ENCODE results near the gene AUP1. TPM values are rescaled to one million over a fixed set of nuclear protein-coding genes. Genes with fewer than 3 reads are reported as not detected.
A peak's percentile ranks its signal among the peaks of the same experiment; 100 is the strongest.

The AUP1 gene
- total RNA-seq = 170 and 173 TPM in 2 replicates

DNA sequence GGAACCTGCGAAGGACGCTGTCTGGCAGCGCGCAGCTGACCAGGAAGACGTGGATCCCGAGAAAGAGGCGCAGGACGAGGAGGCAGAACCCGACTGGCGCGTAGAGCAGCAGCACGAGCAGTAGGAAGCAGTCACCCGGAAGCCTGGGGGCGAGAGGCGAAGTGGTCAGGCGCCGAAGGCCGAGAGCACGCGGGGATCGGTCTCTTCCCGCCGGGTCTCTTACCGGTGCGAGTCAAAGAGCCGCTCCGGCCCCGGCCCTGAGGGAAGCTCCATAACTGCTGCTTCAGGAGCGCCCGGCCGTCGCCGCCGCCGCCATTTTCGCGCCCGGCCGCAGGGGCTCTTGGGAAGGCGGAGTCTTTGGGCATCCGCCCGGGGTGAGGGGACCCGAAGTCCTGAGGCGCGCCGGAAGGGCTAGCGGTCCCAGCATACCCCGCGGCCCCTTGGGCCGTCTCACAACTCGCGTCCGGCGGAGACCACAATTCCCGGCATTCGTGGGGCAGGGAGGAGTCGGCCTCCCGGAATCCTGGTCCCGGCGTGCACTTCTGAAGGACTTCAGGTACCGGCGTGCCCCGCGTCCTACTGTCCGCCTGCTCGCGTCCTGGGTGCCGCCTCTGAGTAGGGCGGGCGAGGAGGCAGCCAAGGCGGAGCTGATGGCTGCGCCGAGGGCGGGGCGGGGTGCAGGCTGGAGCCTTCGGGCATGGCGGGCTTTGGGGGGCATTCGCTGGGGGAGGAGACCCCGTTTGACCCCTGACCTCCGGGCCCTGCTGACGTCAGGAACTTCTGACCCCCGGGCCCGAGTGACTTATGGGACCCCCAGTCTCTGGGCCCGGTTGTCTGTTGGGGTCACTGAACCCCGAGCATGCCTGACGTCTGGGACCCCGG is at the start of gene AUP1, which contains the start of gene HTRA2:
TSS of gene AUP1 (minus strand) at position 350 of the 882 bp plus-strand sequence. CDS start at position 273, 77 bp downstream.
TSS of gene HTRA2 (plus strand) at position 577 of the 882 bp plus-strand sequence. CDS start at position 651, 74 bp downstream.
- H3K4me3 Mint-ChIP-seq = peak within 1 kb of the TSS; percentile 96
- H3K4me1 Mint-ChIP-seq = peaks cover 35% of the 10 kb centered on the region
- H3K27ac Mint-ChIP-seq = peak within 1 kb of the TSS; percentile 96
- H3K9me3 Mint-ChIP-seq = no peaks in the 10 kb centered on the region
- H3K36me3 Mint-ChIP-seq (ENCODE audit: low read depth) = peaks cover 58% of the 10 kb centered on the region
- no peaks in the 10 kb centered on the region for H3K27me3 Mint-ChIP-seq
- intact Hi-C loops (cut with micrococcal nuclease) = loop anchor here (1.0 kb wide), 9 partner anchors 12 to 429 kb away; partner anchors contain the start of genes DOK1, INO80B, MRPL53 and POLE4
- DNase-seq = peak; percentile 97

DNA sequence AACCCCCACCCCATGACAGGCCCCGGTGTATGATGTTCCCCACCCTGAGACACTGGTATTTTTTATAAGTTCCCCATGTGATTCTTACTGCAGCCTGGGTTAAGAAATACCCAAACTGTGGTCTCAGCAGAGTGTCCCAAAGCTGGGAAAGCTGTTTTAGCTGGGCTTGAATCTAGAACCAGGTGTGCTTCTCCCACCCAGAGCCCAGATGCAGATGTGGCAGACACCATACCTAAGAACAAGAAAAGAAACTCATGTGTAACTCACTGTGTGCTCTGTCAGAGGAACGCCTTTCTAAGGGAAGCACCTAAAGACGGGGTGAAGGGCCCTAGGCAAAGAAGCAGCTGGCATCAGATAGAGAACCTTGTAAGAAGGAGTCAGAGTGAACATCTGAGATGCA is 48.9 kb upstream of the AUP1 start:
- H3K4me3 Mint-ChIP-seq = no peak overlapping the region
- intact Hi-C loops (cut with micrococcal nuclease) = loop anchor here (10.0 kb wide), 1 partner anchor 266 kb away; no protein-coding TSS in a partner anchor
- peaks cover 38% of the 10 kb centered on the region for H3K4me1 Mint-ChIP-seq
- no peaks in the 10 kb centered on the region for H3K27me3 Mint-ChIP-seq
- H3K36me3 Mint-ChIP-seq (ENCODE audit: low read depth) = no peaks in the 10 kb centered on the region
- H3K27ac Mint-ChIP-seq = no peak overlapping the region
- peaks cover 6% of the 10 kb centered on the region for H3K9me3 Mint-ChIP-seq
- no peak for DNase-seq

GRCh38 chr2:74577448-74577847 is 47.9 kb upstream of the AUP1 start:
- no peak for DNase-seq
- H3K27ac Mint-ChIP-seq = peak overlapping the region; percentile 7
- H3K4me3 Mint-ChIP-seq = no peak overlapping the region
- no peaks in the 10 kb centered on the region for H3K27me3 Mint-ChIP-seq
- peaks cover 6% of the 10 kb centered on the region for H3K9me3 Mint-ChIP-seq
- peaks cover 36% of the 10 kb centered on the region for H3K4me1 Mint-ChIP-seq
- H3K36me3 Mint-ChIP-seq (ENCODE audit: low read depth) = no peaks in the 10 kb centered on the region
- intact Hi-C loops (cut with micrococcal nuclease) = loop anchor here (10.0 kb wide), 1 partner anchor 267 kb away; no protein-coding TSS in a partner anchor

DNA sequence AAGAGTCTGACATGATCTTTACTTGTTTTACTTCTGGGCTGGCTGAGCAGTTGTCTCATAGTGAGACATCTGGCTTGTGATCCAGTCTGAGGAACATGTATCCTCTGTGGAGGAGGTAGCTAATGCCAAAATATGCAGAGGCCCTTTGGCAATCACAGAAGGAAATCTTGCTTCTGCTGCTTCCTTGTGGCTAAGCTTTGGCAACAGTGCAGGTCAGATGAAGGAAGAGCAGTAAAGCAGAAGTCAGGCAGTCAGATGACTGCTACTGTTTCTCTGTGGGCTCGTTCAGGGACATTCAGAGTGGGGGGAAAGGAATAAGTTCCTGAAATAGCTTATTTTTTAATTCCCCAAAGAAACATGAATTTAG is 47.3 kb upstream of the AUP1 start:
- Mint-ChIP-seq H3K27me3 (no peaks in the 10 kb centered on the region), H3K4me3 (no peak overlapping the region), H3K9me3 (peaks cover 6% of the 10 kb centered on the region), H3K27ac (peak overlapping the region; percentile 14), H3K36me3 (ENCODE audit: low read depth) (no peaks in the 10 kb centered on the region), H3K4me1 (peaks cover 36% of the 10 kb centered on the region)
- intact Hi-C loops (cut with micrococcal nuclease) = loop anchor here (10.0 kb wide), 1 partner anchor 268 kb away; no protein-coding TSS in a partner anchor
- no peak for DNase-seq

DNA sequence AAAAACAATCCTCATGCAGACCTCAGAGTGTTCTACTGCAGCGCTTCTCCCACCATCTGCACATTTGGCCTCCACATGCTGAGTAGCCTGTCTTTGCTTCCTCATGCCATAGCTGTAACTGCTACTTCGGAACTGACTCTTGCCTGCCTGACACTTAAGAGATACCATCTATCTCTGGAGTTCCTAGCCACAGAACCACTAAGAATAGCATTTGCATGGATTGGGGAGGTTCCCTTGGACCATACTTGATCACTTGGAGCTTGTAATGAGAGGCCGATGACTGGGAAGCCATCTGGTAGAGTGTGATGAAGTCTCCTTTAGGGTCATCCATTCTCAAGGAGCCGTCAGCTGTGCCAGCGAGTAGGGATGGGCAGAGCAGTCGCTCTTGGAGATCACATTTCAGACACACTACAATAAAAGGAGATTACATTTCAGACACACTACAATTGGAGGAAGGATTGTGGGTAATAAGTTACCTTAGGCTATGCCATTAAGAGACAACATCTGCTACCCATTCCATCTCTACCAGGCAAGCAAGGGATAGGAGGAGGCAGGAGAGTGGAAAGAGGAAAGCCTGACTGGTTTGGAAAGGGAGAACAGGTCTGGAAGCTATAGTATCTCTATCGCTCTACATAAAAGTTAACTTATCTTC is 46.8 kb upstream of the AUP1 start:
- peaks cover 36% of the 10 kb centered on the region for H3K4me1 Mint-ChIP-seq
- H3K27ac Mint-ChIP-seq = peak overlapping the region; percentile 16
- intact Hi-C loops (cut with micrococcal nuclease) = loop anchor here (10.0 kb wide), 1 partner anchor 268 kb away; no protein-coding TSS in a partner anchor
- no peaks in the 10 kb centered on the region for H3K27me3 Mint-ChIP-seq
- H3K4me3 Mint-ChIP-seq = no peak overlapping the region
- peaks cover 6% of the 10 kb centered on the region for H3K9me3 Mint-ChIP-seq
- H3K36me3 Mint-ChIP-seq (ENCODE audit: low read depth) = no peaks in the 10 kb centered on the region
- DNase-seq = no peak

DNA sequence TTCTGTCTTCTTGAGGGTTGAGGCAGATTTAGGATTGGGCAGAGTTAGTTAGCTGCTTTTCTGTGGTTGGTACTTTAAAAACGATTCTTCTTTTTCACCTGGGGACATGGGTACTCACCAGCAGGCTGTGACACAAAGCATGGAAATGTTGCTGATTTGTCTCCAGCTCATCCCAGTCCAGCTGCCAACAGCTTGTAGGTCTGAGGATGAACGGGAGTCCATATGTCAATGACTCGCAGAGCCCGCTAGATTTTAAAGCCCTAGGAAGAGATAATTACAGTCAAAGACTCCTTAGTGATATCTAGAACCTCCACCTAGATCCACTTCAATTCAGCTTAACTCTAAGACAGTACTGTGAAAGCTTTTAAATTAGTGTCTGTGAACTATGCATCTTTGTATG is 45.8 kb upstream of the AUP1 start:
- Mint-ChIP-seq H3K9me3 (peaks cover 6% of the 10 kb centered on the region), H3K27ac (no peak overlapping the region), H3K36me3 (ENCODE audit: low read depth) (no peaks in the 10 kb centered on the region), H3K4me3 (no peak overlapping the region), H3K27me3 (no peaks in the 10 kb centered on the region), H3K4me1 (peaks cover 36% of the 10 kb centered on the region)
- no peak for DNase-seq
- intact Hi-C loops (cut with micrococcal nuclease) = loop anchor here (10.0 kb wide), 1 partner anchor 269 kb away; no protein-coding TSS in a partner anchor

DNA sequence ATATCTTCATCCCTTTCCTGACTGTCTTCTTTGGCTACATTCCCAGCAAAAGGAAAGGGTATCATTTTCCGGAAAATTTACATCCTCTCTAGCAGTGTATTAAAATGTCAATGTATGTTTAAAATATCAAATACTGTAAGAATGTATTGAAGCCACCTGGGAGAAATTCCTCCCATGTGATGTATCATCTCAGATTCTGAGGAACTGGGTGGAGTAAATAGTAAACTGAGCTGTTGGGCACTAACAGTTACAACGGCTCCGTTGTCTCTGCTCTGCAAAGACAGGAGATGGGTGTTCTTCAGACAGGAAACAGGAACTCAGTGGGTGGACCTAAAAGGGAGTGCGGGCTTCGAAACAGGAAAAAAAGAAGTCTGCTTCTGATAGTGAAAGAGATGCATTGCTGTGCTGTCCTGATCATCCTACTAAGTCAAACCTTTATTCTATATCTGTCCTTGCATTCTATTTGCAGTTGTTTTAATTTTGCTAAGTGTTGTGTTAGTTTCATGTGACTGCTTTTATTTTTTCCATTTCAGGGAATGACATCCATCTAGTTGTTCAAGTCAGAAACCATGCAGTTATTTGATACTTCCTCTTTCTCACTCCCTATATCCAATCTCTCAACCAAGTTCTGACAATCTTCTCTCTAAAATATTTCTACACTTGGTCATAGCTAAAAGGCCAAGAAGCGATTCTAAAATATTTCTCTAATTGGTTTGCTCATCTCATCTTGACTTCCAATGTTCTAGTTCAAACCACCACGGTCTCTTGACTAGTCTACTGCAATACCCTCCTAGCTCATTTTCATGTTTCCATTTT is 44.4 kb upstream of the AUP1 start:
- peak overlapping the region; percentile 75 for H3K4me3 Mint-ChIP-seq
- no peaks in the 10 kb centered on the region for H3K36me3 Mint-ChIP-seq (ENCODE audit: low read depth)
- intact Hi-C loops (cut with micrococcal nuclease) = loop anchor here (10.0 kb wide), 1 partner anchor 271 kb away; no protein-coding TSS in a partner anchor
- H3K27me3 Mint-ChIP-seq = no peaks in the 10 kb centered on the region
- H3K9me3 Mint-ChIP-seq = peaks cover 6% of the 10 kb centered on the region
- peak; percentile 83 for DNase-seq
- peak overlapping the region; percentile 73 for H3K27ac Mint-ChIP-seq
- H3K4me1 Mint-ChIP-seq = peaks cover 39% of the 10 kb centered on the region

DNA sequence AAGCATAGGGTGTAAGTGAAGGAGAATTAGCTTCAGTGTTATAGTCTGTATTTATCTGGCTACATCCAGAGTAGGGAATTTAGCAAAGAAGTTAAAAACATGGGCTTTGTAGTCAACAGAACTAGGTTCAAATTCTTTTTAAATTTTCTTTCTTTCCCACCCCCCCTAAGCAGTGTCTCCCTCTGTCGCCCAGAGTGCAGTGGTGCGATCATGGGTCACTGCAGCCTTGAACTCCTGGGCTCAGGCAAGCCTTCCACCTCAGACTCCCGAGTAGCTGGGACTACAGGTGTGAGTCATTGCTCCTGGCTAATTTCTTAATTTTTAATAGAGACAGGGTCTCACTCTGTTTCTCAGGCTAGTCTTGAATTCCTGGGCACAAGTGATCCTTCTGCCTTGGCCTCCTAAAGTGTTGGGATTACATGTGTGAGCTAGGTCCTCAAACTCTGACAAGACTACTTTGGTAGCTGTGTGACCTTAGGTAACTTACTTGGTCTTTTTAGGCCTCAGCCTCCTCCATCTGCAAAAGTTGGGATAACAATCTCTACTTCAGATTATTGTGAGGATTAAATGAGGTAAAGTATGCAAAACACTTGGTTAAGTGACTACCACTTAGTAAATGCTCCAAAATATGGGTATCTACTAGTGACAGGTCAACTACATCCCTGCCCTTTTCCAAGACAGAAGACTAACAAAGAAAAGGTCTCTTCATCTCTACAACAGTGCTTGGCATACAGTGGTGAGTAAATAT is 42.8 kb upstream of the AUP1 start:
- intact Hi-C loops (cut with micrococcal nuclease) = loop anchor here (10.0 kb wide), 1 partner anchor 272 kb away; no protein-coding TSS in a partner anchor

DNA sequence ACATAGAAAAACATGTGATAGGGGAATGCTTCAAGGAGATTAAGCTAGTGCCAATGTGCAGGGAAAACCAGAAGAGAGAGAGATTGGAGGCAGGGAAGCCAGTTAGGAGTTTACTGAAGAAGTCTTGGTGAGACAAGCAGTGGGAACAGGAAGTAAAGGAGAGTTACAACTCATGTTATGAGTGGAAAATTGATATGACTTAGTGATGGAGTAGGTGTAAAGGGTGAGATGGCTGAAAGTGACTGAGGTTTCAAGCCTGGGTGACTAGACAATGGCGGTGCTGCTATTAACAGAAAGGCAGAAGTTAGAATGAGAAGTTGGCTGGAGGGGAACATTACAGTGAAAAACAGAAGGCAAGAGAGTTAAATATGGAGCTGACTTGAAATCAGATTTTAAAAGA is 41.6 kb upstream of the AUP1 start:
- intact Hi-C loops (cut with micrococcal nuclease) = loop anchor here (1.0 to 10.0 kb wide), 3 partner anchors 13 to 274 kb away; partner anchors contain the start of gene DOK1
- no peak for DNase-seq
- Mint-ChIP-seq H3K27ac (no peak overlapping the region), H3K27me3 (no peaks in the 10 kb centered on the region), H3K36me3 (ENCODE audit: low read depth) (no peaks in the 10 kb centered on the region), H3K4me3 (no peak overlapping the region), H3K4me1 (peaks cover 35% of the 10 kb centered on the region), H3K9me3 (peaks cover 6% of the 10 kb centered on the region)

More for the DNA sequence above, 42.8 kb upstream of the AUP1 start:
- Mint-ChIP-seq H3K27me3 (no peaks in the 10 kb centered on the region), H3K36me3 (ENCODE audit: low read depth) (no peaks in the 10 kb centered on the region), H3K27ac (no peak overlapping the region), H3K9me3 (peaks cover 6% of the 10 kb centered on the region), H3K4me1 (peaks cover 40% of the 10 kb centered on the region), H3K4me3 (no peak overlapping the region)
- no peak for DNase-seq

DNA sequence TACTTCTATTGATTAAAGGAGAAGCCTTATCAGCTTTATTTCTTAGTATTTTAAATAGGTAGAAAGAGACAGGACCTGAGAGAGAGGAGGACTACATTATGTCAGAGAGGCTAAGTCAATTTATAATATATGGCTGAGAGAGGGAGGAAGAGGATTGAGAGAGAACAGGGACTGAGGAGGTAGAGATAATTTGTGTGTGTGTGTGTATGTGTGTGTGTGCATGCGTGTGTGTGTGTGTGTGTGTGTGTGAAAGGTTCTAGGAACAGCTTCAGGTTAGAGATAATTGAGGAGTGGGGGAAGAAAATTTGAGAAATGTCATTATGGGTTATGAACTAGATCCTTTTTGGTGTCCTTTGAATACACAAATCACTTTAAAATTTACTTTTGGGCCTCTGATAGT is 40.2 kb upstream of the AUP1 start:
- peaks cover 6% of the 10 kb centered on the region for H3K9me3 Mint-ChIP-seq
- H3K4me1 Mint-ChIP-seq = peaks cover 37% of the 10 kb centered on the region
- H3K27me3 Mint-ChIP-seq = no peaks in the 10 kb centered on the region
- H3K4me3 Mint-ChIP-seq = no peak overlapping the region
- no peaks in the 10 kb centered on the region for H3K36me3 Mint-ChIP-seq (ENCODE audit: low read depth)
- intact Hi-C loops (cut with micrococcal nuclease) = loop anchor here (10.0 kb wide), 1 partner anchor 275 kb away; no protein-coding TSS in a partner anchor
- no peak for DNase-seq
- no peak overlapping the region for H3K27ac Mint-ChIP-seq

DNA sequence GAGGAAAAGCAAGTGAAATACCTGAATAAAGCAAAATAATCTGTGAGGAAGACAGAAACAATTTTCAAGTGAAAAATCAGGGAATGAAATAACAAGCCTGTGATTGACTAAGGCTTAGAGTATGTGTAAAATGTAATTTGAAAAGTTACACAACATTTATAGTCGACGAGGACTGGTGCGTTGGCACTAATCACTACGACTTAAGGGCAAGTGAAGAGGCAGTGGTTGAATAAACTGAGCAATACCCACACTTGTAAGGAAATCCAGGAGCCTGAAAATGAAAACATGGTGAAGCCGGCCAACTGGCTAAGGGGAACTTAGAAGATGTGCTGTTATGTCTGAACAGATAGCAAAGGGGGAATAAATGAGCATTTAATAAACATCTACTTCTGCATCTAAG is 38.4 kb upstream of the AUP1 start:
- no peak overlapping the region for H3K4me3 Mint-ChIP-seq
- peaks cover 28% of the 10 kb centered on the region for H3K4me1 Mint-ChIP-seq
- DNase-seq = no peak
- intact Hi-C loops (cut with micrococcal nuclease) = no loop called here
- no peaks in the 10 kb centered on the region for H3K9me3 Mint-ChIP-seq
- H3K27me3 Mint-ChIP-seq = no peaks in the 10 kb centered on the region
- no peaks in the 10 kb centered on the region for H3K36me3 Mint-ChIP-seq (ENCODE audit: low read depth)
- peak overlapping the region; percentile 10 for H3K27ac Mint-ChIP-seq

- Mint-ChIP-seq H3K27me3 (no peaks in the 10 kb centered on the region), H3K36me3 (ENCODE audit: low read depth) (no peaks in the 10 kb centered on the region), H3K4me1 (peaks cover 40% of the 10 kb centered on the region), H3K4me3 (peak overlapping the region; percentile 70), H3K9me3 (no peaks in the 10 kb centered on the region), H3K27ac (peak overlapping the region; percentile 83)
- no peak for DNase-seq
- intact Hi-C loops (cut with micrococcal nuclease) = loop anchor here (1.0 kb wide), 1 partner anchor 9 kb away; no protein-coding TSS in a partner anchor
Observed at GRCh38 chr2:74566754-74567085, 37.2 kb upstream of the AUP1 start.
